ENCODE results near the gene OST4.

DNA sequence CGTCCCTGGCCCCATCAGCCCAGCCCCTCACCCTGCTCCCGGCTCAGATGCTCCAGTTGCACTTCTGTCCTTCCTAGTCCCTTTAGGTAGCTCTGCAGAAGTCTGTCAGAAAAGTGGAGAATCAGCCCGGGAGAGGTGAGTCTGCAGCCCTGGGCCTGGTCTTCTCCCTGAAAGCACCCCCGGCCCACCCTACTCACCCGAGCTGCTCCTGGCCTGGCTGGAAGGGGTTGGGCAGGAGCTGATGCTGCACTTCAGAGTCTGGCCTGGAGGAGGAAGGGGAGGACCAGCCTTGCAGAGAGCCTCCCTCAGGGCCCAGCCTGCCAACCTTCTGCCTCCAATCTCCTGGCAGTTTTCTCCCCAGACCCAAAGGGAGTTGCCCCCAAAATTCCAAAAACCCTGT is 30.9 kb upstream of the OST4 start:
- TF ChIP-seq, protein P1, sequence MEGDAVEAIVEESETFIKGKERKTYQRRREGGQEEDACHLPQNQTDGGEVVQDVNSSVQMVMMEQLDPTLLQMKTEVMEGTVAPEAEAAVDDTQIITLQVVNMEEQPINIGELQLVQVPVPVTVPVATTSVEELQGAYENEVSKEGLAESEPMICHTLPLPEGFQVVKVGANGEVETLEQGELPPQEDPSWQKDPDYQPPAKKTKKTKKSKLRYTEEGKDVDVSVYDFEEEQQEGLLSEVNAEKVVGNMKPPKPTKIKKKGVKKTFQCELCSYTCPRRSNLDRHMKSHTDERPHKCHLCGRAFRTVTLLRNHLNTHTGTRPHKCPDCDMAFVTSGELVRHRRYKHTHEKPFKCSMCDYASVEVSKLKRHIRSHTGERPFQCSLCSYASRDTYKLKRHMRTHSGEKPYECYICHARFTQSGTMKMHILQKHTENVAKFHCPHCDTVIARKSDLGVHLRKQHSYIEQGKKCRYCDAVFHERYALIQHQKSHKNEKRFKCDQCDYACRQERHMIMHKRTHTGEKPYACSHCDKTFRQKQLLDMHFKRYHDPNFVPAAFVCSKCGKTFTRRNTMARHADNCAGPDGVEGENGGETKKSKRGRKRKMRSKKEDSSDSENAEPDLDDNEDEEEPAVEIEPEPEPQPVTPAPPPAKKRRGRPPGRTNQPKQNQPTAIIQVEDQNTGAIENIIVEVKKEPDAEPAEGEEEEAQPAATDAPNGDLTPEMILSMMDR (IDR thresholded peaks at IDR 0.05): no peak
- no peak for TF ChIP-seq POLR2AphosphoS5 (IDR thresholded peaks at IDR 0.05)
- TF ChIP-seq POLR2A (IDR thresholded peaks at IDR 0.05): no peak

All from upper lobe of left lung (tissue), 4 donors.